NB4 (cell line): Measurements from ENCODE around the gene UBE2J2.

ENCODE experiments used
- DNase-seq: peaks from one replicate; pipeline ENCODE4 v3.0.0; 2010; ENCODE audit warnings: low read depth
- H3K4me3 ChIP-seq: one replicate; pipeline ENCODE4 v1.5.1; 2011; ENCODE audit warnings: mild to moderate bottlenecking, low read depth, low read length, moderate library complexity
- MYC ChIP-seq: IDR thresholded peaks from 2 replicates; pipeline ENCODE4 v1.6.1; 2011; ENCODE audit warnings: low read depth, low read length
- POLR2A ChIP-seq: IDR thresholded peaks from 2 replicates; pipeline ENCODE4 v1.6.1; 2011; ENCODE audit warnings: mild to moderate bottlenecking; ENCODE audit not compliant: insufficient read length; ENCODE audit errors: extremely low read depth
- TF ChIP-seq, protein P1 (sequence below): IDR thresholded peaks from one replicate; pipeline ENCODE4 v1.5.1; 2012; ENCODE audit warnings: low read depth, low read length
- TF ChIP-seq, protein P2 (sequence below): IDR thresholded peaks from 2 replicates; pipeline ENCODE4 v1.6.1; 2011; ENCODE audit warnings: low read depth, low read length

The UBE2J2 gene

DNA sequence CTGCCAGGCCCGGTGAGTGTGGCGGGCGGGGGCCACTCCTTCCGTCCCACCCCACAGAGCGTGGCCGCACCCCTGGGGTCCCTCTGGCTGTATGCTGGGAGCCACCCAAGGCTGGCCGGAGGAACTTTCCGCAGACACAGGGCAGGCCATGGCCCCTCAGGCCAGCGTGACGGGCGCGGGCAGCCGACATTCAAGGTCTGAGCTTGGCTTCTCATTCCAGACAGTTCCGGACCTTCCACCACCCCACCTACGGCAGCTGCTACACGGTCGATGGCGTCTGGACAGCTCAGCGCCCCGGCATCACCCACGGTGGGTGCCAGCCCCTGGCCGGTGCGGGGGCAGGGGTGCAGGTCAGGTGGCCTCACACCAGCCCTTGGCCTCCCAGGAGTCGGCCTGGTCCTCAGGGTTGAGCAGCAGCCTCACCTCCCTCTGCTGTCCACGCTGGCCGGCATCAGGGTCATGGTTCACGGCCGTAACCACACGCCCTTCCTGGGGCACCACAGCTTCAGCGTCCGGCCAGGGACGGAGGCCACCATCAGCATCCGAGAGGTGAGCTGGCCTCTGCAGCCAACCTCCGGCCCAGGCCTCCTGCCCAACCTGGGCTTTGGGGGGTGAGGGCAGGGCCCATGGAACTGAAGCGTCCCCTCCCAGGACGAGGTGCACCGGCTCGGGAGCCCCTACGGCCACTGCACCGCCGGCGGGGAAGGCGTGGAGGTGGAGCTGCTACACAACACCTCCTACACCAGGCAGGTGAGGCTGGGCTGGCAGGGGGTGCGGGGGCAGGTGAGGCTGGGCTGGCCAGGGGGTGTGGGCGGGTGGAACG, 13.8 kb upstream of the UBE2J2 start:
- TF ChIP-seq, protein P1, sequence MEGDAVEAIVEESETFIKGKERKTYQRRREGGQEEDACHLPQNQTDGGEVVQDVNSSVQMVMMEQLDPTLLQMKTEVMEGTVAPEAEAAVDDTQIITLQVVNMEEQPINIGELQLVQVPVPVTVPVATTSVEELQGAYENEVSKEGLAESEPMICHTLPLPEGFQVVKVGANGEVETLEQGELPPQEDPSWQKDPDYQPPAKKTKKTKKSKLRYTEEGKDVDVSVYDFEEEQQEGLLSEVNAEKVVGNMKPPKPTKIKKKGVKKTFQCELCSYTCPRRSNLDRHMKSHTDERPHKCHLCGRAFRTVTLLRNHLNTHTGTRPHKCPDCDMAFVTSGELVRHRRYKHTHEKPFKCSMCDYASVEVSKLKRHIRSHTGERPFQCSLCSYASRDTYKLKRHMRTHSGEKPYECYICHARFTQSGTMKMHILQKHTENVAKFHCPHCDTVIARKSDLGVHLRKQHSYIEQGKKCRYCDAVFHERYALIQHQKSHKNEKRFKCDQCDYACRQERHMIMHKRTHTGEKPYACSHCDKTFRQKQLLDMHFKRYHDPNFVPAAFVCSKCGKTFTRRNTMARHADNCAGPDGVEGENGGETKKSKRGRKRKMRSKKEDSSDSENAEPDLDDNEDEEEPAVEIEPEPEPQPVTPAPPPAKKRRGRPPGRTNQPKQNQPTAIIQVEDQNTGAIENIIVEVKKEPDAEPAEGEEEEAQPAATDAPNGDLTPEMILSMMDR, result no peak
- TF ChIP-seq MYC (no peak), POLR2A (no peak)
- TF ChIP-seq, protein P2, sequence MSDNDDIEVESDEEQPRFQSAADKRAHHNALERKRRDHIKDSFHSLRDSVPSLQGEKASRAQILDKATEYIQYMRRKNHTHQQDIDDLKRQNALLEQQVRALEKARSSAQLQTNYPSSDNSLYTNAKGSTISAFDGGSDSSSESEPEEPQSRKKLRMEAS, result no peak
- DNase-seq, result no peak

DNA sequence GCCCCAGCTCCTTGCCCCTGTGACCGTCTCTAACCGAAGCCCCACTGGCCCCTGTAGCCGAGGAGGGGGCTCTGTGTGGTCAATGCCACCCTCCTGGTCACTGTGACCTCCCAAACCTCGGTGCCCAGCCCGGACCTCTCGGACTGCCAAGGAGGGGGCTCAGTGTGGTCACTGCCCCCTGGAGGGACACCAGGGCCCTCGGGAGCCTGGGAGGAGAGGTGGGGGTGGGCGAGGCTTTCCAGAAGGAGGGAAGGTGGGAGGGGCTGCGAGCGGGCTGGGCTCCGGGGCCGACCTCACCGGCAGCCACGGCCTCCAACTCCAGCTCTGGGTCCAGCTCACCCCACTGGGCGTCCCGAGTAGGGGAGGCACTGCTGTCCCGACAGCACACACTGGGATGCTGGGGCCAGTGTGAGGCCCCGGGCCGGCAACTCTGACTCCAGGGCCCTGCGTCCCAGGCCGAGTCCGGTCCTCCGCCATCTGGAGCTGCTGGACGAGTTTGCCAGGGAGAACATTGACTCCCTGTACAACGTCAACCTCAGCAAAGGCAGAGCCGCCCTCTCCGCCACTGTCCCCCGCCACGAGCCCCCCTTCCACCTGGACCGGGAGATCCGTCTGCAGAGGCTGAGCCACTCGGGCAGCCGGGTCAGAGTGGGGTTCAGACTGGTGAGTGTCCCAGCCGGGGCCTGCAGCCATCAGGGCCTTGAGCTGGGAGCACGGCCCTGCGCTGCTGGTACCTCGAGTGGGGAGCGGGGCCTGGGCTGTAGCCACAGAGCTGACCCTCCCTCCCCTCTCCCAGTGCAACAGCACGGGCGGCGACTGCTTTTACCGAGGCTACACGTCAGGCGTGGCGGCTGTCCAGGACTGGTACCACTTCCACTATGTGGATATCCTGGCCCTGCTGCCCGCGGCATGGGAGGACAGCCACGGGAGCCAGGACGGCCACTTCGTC, 12.9 kb upstream of the UBE2J2 start:
- TF ChIP-seq MYC (no peak), POLR2A (no peak)
- TF ChIP-seq, protein P1, result no peak
- no peak overlapping the region for H3K4me3 ChIP-seq
- no peak for DNase-seq

More for the DNA sequence above, 13.8 kb upstream of the UBE2J2 start:
- H3K4me3 ChIP-seq, result no peak overlapping the region

DNA sequence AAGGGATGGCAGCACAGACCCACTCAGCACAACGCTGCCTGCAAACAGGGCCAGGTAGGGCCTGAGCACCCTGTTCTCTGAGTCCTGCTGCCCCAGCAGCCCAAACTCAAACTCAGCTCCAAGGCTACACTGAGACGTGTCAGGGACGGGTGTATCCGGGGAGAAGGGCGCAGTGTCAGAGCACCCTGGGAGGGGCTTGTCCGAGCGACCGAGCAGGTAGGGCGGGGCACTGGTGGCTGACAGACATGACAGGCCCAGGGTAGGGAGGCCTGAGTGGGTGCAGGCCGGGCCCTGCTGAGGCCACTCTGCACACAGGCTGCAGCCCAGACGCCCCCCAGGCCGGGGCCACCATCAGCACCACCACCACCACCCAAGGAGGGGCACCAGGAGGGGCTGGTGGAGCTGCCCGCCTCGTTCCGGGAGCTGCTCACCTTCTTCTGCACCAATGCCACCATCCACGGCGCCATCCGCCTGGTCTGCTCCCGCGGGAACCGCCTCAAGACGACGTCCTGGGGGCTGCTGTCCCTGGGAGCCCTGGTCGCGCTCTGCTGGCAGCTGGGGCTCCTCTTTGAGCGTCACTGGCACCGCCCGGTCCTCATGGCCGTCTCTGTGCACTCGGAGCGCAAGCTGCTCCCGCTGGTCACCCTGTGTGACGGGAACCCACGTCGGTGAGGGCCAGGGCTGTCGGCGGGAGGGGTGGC, 12.1 kb upstream of the UBE2J2 start:
- H3K4me3 ChIP-seq, result no peak overlapping the region
- DNase-seq, result no peak
- TF ChIP-seq, protein P2, result no peak

DNA sequence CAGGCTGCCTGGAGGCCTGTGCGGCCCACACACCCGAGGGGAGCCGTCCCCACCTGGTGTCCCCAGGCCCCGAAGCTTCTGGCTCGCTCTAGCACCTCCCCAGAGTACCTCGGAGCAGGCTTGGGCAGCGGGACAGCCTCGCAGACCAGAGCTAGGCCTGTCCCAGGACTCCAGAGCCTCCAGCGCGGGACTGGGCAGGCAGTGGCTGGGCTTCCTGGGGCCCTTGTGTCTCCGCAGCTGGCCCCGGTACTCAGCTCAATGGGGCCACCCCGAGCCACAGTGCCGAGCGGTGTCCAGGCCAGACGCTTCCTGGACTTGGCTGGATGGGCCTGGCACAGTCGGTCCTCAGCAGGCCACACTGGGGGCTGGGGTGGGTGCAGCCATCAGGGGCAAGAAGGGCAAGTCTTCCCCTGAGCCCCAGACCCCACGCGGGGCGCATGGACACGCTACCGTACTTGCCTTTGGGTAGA, 11.5 kb upstream of the UBE2J2 start:
- no peak overlapping the region for H3K4me3 ChIP-seq
- TF ChIP-seq MYC (no peak), POLR2A (no peak)
- TF ChIP-seq, protein P1, result no peak
- TF ChIP-seq, protein P2, result no peak
- no peak for DNase-seq

DNA sequence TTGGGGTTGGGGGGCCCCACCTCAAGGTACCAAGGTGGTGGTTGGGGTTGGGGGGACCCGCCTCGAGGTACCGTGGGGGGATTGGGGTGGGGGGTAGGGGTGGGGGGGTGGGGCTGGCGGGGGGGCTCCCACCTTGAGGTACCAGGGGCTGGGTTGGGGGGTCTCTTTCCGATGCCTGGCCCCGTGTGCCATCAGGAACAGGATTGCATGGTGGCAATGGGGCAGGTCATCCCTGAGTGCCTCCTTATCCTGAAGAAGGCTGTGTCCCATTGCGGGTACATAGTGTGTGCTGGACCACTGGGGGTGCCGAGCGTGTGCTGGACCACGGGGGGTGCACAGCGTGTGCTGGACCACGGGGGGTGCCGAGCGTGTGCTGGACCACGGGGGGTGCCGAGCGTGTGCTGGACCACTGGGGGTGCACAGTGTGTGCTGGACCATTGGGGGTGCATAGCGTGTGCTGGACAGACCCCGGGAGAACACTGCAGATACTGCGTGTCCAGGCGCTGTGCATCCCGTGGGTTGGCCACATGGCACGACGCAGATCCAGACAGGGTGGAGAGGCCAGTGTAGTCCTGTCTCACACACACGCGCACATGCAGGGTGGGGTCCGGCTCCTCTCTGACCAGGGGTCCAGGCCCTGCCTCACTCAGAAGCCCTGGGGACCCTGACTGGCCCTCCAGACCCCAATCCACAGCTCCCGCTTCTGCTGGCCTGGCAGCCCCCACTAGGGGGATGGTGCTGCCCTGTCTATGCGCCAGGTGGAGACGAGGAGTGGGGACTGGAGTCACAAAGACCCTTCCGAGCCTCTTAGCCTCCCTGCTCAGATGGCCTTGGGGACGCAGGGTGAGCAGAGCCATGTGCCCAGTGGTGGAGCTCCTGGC, 10.8 kb upstream of the UBE2J2 start:
- no peak overlapping the region for H3K4me3 ChIP-seq

DNA sequence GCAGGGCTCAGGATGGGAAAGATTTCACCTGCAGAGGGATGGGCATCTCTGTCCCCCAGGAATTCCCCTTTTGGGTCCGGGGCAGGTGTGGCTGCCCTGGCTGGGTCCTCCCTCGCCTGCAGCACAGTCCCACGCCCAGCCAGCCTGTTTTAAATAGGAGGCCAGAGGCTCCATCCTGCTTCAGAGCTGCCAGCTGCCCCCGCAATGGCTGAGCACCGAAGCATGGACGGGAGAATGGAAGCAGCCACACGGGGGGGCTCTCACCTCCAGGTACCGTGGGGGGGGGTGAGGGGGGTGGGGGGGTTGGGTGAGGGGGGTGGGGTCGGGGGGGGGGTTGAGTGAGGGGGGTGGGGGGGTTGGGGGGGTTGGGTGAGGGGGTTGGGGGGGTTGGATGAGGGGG, 10.2 kb upstream of the UBE2J2 start:
- TF ChIP-seq POLR2A (no peak), MYC (no peak)
- TF ChIP-seq, protein P1, result no peak
- TF ChIP-seq, protein P2, result no peak
- no peak for DNase-seq

More for the DNA sequence above, 10.8 kb upstream of the UBE2J2 start:
- no peak for TF ChIP-seq POLR2A
- DNase-seq, result no peak

More for the DNA sequence above, 10.2 kb upstream of the UBE2J2 start:
- no peak overlapping the region for H3K4me3 ChIP-seq
